Lower lobe of right lung (tissue), 2 donors: ENCODE measurements around the gene EGFLAM. TPM values are rescaled to one million over a fixed set of nuclear protein-coding genes. Genes with fewer than 3 reads are reported as not detected.

ENCODE experiments used
- ATAC-seq, 2 donors: fragments of 200-7000 bp; cut with Tn5 transposase; one replicate each; pipeline ENCODE4 v1.9.1; 2020 to 2022; ENCODE audit warnings: mild to moderate bottlenecking in 2 of 2, moderate library complexity in 2 of 2
- DNase-seq: peaks from one replicate; pipeline ENCODE4 v3.0.0-alpha.2; 2020
- H3K27ac ChIP-seq: fragments of 200-600 bp; one replicate; pipeline ENCODE4 v1.8.0; 2022
- H3K27me3 ChIP-seq: fragments of 200-600 bp; one replicate; pipeline ENCODE4 v1.8.0; 2022; ENCODE audit warnings: low read depth
- H3K36me3 ChIP-seq: fragments of 200-600 bp; one replicate; pipeline ENCODE4 v1.8.0; 2022; ENCODE audit warnings: mild to moderate bottlenecking
- H3K4me1 ChIP-seq: fragments of 200-600 bp; one replicate; pipeline ENCODE4 v1.8.0; 2022
- H3K4me3 ChIP-seq: fragments of 200-600 bp; one replicate; pipeline ENCODE4 v1.8.0; 2022; ENCODE audit warnings: mild to moderate bottlenecking
- H3K9me3 ChIP-seq: fragments of 200-600 bp; one replicate; pipeline ENCODE4 v1.8.0; 2022
- CTCF ChIP-seq: fragments of 200-600 bp; IDR thresholded peaks from one replicate; pipeline ENCODE4 v1.8.0; 2022; ENCODE audit warnings: antibody characterized with exemption, mild to moderate bottlenecking
- intact Hi-C: fragments of 100-400 bp; cut with DNase I; formaldehyde crosslinking; loops from one replicate; pipeline ENCODE4 v1.11.0; 2022
- total RNA-seq: library from RNA; stranded (reverse); fragmentation: NEBNext Ultra II Directional; extraction: Animal tissue kit (Norgen Biotek cat#: 25700); gene quantifications from one replicate; pipeline ENCODE4 v1.2.1, GENCODE V29; 2021
- donor health status: DM: no; HTN: yes; CAD: no; lungs with severe emphysema.

The EGFLAM gene
- total RNA-seq, 1 donor from 2014 or later, result 2.4 TPM

GRCh38 chr5:38305148-38305547 is 46.8 kb downstream of the EGFLAM start:
- intact Hi-C loops, result no loop called here
- H3K4me1 ChIP-seq, result no peaks in the 10 kb centered on the region
- no peak overlapping the region for H3K4me3 ChIP-seq
- peaks cover 25% of the 10 kb centered on the region for H3K9me3 ChIP-seq
- H3K27ac ChIP-seq, result no peak overlapping the region
- no peak for ATAC-seq
- DNase-seq, result no peak
- H3K36me3 ChIP-seq, result no peaks in the 10 kb centered on the region
- TF ChIP-seq CTCF, result no peak
- H3K27me3 ChIP-seq, result no peaks in the 10 kb centered on the region

- intact Hi-C loops, result no loop called here
- ATAC-seq, result no peak
- Histone ChIP-seq H3K4me3 (no peak overlapping the region), H3K9me3 (peaks cover 25% of the 10 kb centered on the region), H3K4me1 (no peaks in the 10 kb centered on the region), H3K27ac (no peak overlapping the region), H3K36me3 (no peaks in the 10 kb centered on the region), H3K27me3 (no peaks in the 10 kb centered on the region)
- no peak for DNase-seq
- TF ChIP-seq CTCF, result no peak
These were observed 49.5 kb downstream of the EGFLAM start for GRCh38 chr5:38307845-38308244.

GRCh38 chr5:38316544-38317224 is 58.3 kb downstream of the EGFLAM start:
- no peaks in the 10 kb centered on the region for H3K4me1 ChIP-seq
- TF ChIP-seq CTCF, result no peak
- no peak for DNase-seq
- H3K9me3 ChIP-seq, result no peaks in the 10 kb centered on the region
- H3K36me3 ChIP-seq, result no peaks in the 10 kb centered on the region
- ATAC-seq, result no peak
- H3K4me3 ChIP-seq, result no peak overlapping the region
- H3K27me3 ChIP-seq, result no peaks in the 10 kb centered on the region
- no peak overlapping the region for H3K27ac ChIP-seq
- intact Hi-C loops, result no loop called here

- Histone ChIP-seq H3K36me3 (no peaks in the 10 kb centered on the region), H3K27me3 (no peaks in the 10 kb centered on the region), H3K27ac (no peak overlapping the region), H3K4me1 (no peaks in the 10 kb centered on the region), H3K9me3 (no peaks in the 10 kb centered on the region), H3K4me3 (no peak overlapping the region)
- no peak for TF ChIP-seq CTCF
- intact Hi-C loops, result no loop called here
- ATAC-seq (no peak), DNase-seq (no peak)
These were observed 59.5 kb downstream of the EGFLAM start for GRCh38 chr5:38317868-38318267.

- intact Hi-C loops, result no loop called here
- Histone ChIP-seq H3K9me3 (no peaks in the 10 kb centered on the region), H3K27ac (no peak overlapping the region), H3K27me3 (no peaks in the 10 kb centered on the region), H3K4me1 (no peaks in the 10 kb centered on the region), H3K4me3 (no peak overlapping the region), H3K36me3 (no peaks in the 10 kb centered on the region)
- no peak for DNase-seq
- peak in 1 of 2 donors; percentile 28 for ATAC-seq
- TF ChIP-seq CTCF, result no peak
These were observed 61.1 kb downstream of the EGFLAM start for GRCh38 chr5:38319491-38319890.
